SK-N-SH treated with all-trans-retinoic acid at 6 μM for 48 hours (cell line): ENCODE measurements around the gene PGPEP1.

Source experiments
- BACH2 ChIP-seq: fragments of 250-450 bp; sonication (Bioruptor Pico); IDR thresholded peaks from 2 replicates; pipeline ENCODE4 v1.9.0; 2021; ENCODE audit warnings: mild to moderate bottlenecking, borderline replicate concordance
- GLIS3 ChIP-seq: fragments of 250-450 bp; sonication (Bioruptor Pico); IDR thresholded peaks from 2 replicates; pipeline ENCODE4 v1.5.0; 2020; ENCODE audit warnings: mild to moderate bottlenecking, moderate library complexity
- PATZ1 ChIP-seq: fragments of 250-450 bp; sonication (Bioruptor Pico); IDR thresholded peaks from 2 replicates; pipeline ENCODE4 v1.8.0; 2020; ENCODE audit warnings: mild to moderate bottlenecking, moderate library complexity, borderline replicate concordance
- TCF4 ChIP-seq: fragments of 250-450 bp; sonication (Bioruptor Pico); IDR thresholded peaks from 2 replicates; pipeline ENCODE4 v1.8.0; 2021; ENCODE audit warnings: mild to moderate bottlenecking, moderate library complexity, borderline replicate concordance
- ZNF70 ChIP-seq: fragments of 450-650 bp; formaldehyde crosslinking; IDR thresholded peaks from 2 replicates; pipeline ENCODE4 v1.5.0; 2020; ENCODE audit warnings: mild to moderate bottlenecking, moderate library complexity

GRCh38 chr19:18415178-18415867, 74.9 kb downstream of the PGPEP1 start:
- no peak for TF ChIP-seq PATZ1 (CRISPR knock-in tag)
- TF ChIP-seq GLIS3 (CRISPR knock-in tag) = no peak
- no peak for TF ChIP-seq ZNF70
- TF ChIP-seq BACH2 = no peak
- no peak for TF ChIP-seq TCF4 (CRISPR knock-in tag)
